ENCODE measurements around the gene SIAH1. TPM values are rescaled to one million over a fixed set of nuclear protein-coding genes. Genes with fewer than 3 reads are reported as not detected.
A peak's percentile ranks its signal among the peaks of the same experiment; 100 is the strongest.

The SIAH1 gene
- total RNA-seq, 2 donors from 2014 or later = 15.2 to 16.1 TPM

DNA sequence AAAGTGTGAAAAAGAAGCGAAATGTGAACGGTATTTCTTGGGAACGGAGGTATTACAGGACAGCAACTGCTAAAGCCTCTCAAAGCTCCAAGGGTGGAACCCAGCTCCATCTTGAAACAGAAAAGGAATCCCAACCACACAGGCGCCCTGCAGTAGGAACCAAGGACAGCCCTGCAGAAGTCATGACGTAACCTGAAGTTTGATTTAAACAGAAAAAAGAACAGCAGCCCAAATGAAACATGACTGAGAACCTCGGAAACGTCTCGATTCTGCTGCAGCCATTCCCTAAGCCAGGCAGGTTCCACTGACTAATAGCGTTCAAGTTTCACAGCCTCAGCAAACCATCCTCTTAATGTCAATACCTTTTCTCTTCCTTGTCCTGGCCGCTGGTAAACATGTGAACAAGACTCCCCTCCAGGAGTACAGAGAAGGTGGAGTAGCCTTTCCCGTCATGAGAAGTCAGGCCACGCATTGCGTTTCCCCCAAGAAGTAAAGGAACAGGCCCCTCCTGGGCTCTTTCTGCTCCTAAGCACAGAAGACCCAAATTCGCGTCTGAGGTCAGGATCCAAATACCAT, 20.1 kb downstream of the SIAH1 start:
- no peaks in the 10 kb centered on the region for H3K27me3 ChIP-seq
- DNase-seq (no peak), ATAC-seq (no peak)
- H3K4me1 ChIP-seq = peaks cover 36% of the 10 kb centered on the region
- no peak overlapping the region for H3K4me3 ChIP-seq
- H3K36me3 ChIP-seq (replicated peaks in 1 of 2; ENCODE audit: insufficient read depth in 1 of 2, low read depth in 2 of 2) = no peaks in the 10 kb centered on the region
- no peak for TF ChIP-seq CTCF (IDR thresholded peaks at IDR 0.05)
- no peak for TF ChIP-seq POLR2A (IDR thresholded peaks at IDR 0.05)
- H3K27ac ChIP-seq = peak overlapping the region; percentile 62 to 90 (median 88)
- intact Hi-C loops (cut with DNase I) = no loop called here
- WGBS, 2 donors = 36 to 52% methylated on average over 15 of the region's 15 CpGs
- no peaks in the 10 kb centered on the region for H3K9me3 ChIP-seq

GRCh38 chr16:48361540-48362144, 23.6 kb downstream of the SIAH1 start:
- H3K4me3 ChIP-seq = no peak overlapping the region
- H3K36me3 ChIP-seq (replicated peaks in 1 of 2; ENCODE audit: insufficient read depth in 1 of 2, low read depth in 2 of 2) = no peaks in the 10 kb centered on the region
- H3K27ac ChIP-seq = no peak overlapping the region
- ATAC-seq = no peak
- no peaks in the 10 kb centered on the region for H3K9me3 ChIP-seq
- WGBS, 2 donors = 89 to 94% methylated on average over 12 of the region's 12 CpGs
- peaks cover 29% of the 10 kb centered on the region for H3K4me1 ChIP-seq
- no peaks in the 10 kb centered on the region for H3K27me3 ChIP-seq
- DNase-seq = no peak
- no peak for TF ChIP-seq POLR2A (IDR thresholded peaks at IDR 0.05)
- no peak for TF ChIP-seq CTCF (IDR thresholded peaks at IDR 0.05)
- intact Hi-C loops (cut with DNase I) = no loop called here

- TF ChIP-seq CTCF (IDR thresholded peaks at IDR 0.05) (no peak), POLR2A (IDR thresholded peaks at IDR 0.05) (no peak)
- Histone ChIP-seq H3K4me1 (peaks cover 25% of the 10 kb centered on the region), H3K27ac (no peak overlapping the region), H3K9me3 (no peaks in the 10 kb centered on the region), H3K4me3 (no peak overlapping the region), H3K36me3 (replicated peaks in 1 of 2; ENCODE audit: insufficient read depth in 1 of 2, low read depth in 2 of 2) (no peaks in the 10 kb centered on the region), H3K27me3 (no peaks in the 10 kb centered on the region)
- DNase-seq (no peak), ATAC-seq (no peak)
- intact Hi-C loops (cut with DNase I) = no loop called here
- WGBS, 2 donors = 91 to 92% methylated on average over 3 of the region's 3 CpGs
These were observed 24.2 kb downstream of the SIAH1 start for GRCh38 chr16:48361012-48361411.

DNA sequence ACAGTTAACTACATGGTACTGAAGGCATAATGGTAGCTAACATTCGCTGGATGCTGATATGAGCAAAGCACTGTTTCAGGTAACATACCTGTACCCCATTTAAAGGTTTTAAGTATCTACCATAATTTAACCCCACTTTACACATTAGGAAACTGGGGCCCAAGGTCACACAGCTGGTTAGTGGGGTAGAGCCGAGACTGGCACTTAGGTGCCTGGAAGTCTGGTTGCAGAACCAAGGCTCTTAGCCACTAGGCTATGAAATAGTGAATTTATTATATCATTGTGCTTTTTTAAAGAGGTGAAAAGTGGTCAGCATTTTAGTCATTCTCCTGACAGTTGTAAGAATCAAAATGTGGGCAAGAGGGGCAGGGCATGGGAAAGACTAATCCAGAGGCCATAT, 25.2 kb downstream of the SIAH1 start:
- Histone ChIP-seq H3K27me3 (no peaks in the 10 kb centered on the region), H3K36me3 (replicated peaks in 1 of 2; ENCODE audit: insufficient read depth in 1 of 2, low read depth in 2 of 2) (no peaks in the 10 kb centered on the region), H3K9me3 (no peaks in the 10 kb centered on the region), H3K27ac (no peak overlapping the region), H3K4me1 (peaks cover 18% of the 10 kb centered on the region), H3K4me3 (no peak overlapping the region)
- DNase-seq = no peak
- intact Hi-C loops (cut with DNase I) = loop anchor here (5.0 to 10.0 kb wide), 2 partner anchors 165 to 262 kb away; no protein-coding TSS in a partner anchor
- 89 to 93% methylated on average over 2 of the region's 2 CpGs for WGBS, 2 donors
- TF ChIP-seq POLR2A (IDR thresholded peaks at IDR 0.05) (no peak), CTCF (IDR thresholded peaks at IDR 0.05) (no peak)
- no peak for ATAC-seq

GRCh38 chr16:48358419-48358818, 26.8 kb downstream of the SIAH1 start:
- no peak overlapping the region for H3K27ac ChIP-seq
- peaks cover 5% of the 10 kb centered on the region for H3K4me1 ChIP-seq
- WGBS, 2 donors = 94 to 95% methylated on average over 3 of the region's 3 CpGs
- intact Hi-C loops (cut with DNase I) = loop anchor here (5.0 to 10.0 kb wide), 2 partner anchors 166 to 264 kb away; no protein-coding TSS in a partner anchor
- H3K27me3 ChIP-seq = no peaks in the 10 kb centered on the region
- no peaks in the 10 kb centered on the region for H3K9me3 ChIP-seq
- no peak for DNase-seq
- H3K4me3 ChIP-seq = no peak overlapping the region
- H3K36me3 ChIP-seq (replicated peaks in 1 of 2; ENCODE audit: insufficient read depth in 1 of 2, low read depth in 2 of 2) = no peaks in the 10 kb centered on the region
- ATAC-seq = no peak
- TF ChIP-seq POLR2A (IDR thresholded peaks at IDR 0.05) (no peak), CTCF (IDR thresholded peaks at IDR 0.05) (no peak)

Data from body of pancreas (tissue), 4 donors.